Neural cell (in vitro differentiated cells): ENCODE results near the gene MYRF. TPM values are rescaled to one million over a fixed set of nuclear protein-coding genes. Genes with fewer than 3 reads are reported as not detected.

Experiments
- polyA plus RNA-seq: library from polyadenylated mRNA; depleted of rRNA; stranded (reverse); fragments of >200 nt; gene quantifications from 2 replicates; pipeline ENCODE4 v1.2.3, GENCODE V29; 2014

Gene MYRF
- polyA plus RNA-seq, 1 donor from 2014 or later = 0.16 TPM

Other genes starting within 250 kb of the MYRF start
- gene LRRC10B, start 243.9 kb upstream of the MYRF start, polyA plus RNA-seq = 12.4 and 14.6 TPM in 2 replicates
- 14.0 and 21.8 TPM in 2 replicates for gene SYT7, start 171.6 kb upstream of the MYRF start, polyA plus RNA-seq
- gene DAGLA, start 72.2 kb upstream of the MYRF start, polyA plus RNA-seq = 4.5 and 5.7 TPM in 2 replicates
- 134 and 141 TPM in 2 replicates for gene TMEM258, start 40.0 kb downstream of the MYRF start, polyA plus RNA-seq
- gene FEN1, start 40.3 kb downstream of the MYRF start, polyA plus RNA-seq = 27.2 and 33.9 TPM in 2 replicates
- gene FADS1, start 64.4 kb downstream of the MYRF start, polyA plus RNA-seq = 102 and 119 TPM in 2 replicates
- gene FADS2, start 75.7 kb downstream of the MYRF start, polyA plus RNA-seq = 145 and 152 TPM in 2 replicates
- gene FADS3, start 138.9 kb downstream of the MYRF start, polyA plus RNA-seq = 35.4 and 45.7 TPM in 2 replicates
- 1.6 and 4.0 TPM in 2 replicates for gene RAB3IL1, start 164.9 kb downstream of the MYRF start, polyA plus RNA-seq
- gene BEST1, start 197.7 kb downstream of the MYRF start, polyA plus RNA-seq = 6.4 and 7.7 TPM in 2 replicates
- 540 and 597 TPM in 2 replicates for gene FTH1, start 215.0 kb downstream of the MYRF start, polyA plus RNA-seq